HFF-Myc (cell line): ENCODE measurements around the gene TRERF1.

Experiments
- DNase-seq: peaks from one replicate; pipeline ENCODE4 v3.0.0-alpha.2; 2011; ENCODE audit warnings: low read depth; ENCODE audit errors: extremely low read depth
- H3K4me3 ChIP-seq: replicated peaks from 2 replicates; pipeline ENCODE4 v1.5.1; 2011; ENCODE audit warnings: low read depth, mild to moderate bottlenecking, control low read depth, low read length
- TF ChIP-seq, protein P1 (sequence below): IDR thresholded peaks from 2 replicates; pipeline ENCODE4 v1.5.1; 2012; ENCODE audit warnings: mild to moderate bottlenecking, low read depth, low read length, control low read depth; ENCODE audit errors: missing control alignments

TRERF1 gene

DNA sequence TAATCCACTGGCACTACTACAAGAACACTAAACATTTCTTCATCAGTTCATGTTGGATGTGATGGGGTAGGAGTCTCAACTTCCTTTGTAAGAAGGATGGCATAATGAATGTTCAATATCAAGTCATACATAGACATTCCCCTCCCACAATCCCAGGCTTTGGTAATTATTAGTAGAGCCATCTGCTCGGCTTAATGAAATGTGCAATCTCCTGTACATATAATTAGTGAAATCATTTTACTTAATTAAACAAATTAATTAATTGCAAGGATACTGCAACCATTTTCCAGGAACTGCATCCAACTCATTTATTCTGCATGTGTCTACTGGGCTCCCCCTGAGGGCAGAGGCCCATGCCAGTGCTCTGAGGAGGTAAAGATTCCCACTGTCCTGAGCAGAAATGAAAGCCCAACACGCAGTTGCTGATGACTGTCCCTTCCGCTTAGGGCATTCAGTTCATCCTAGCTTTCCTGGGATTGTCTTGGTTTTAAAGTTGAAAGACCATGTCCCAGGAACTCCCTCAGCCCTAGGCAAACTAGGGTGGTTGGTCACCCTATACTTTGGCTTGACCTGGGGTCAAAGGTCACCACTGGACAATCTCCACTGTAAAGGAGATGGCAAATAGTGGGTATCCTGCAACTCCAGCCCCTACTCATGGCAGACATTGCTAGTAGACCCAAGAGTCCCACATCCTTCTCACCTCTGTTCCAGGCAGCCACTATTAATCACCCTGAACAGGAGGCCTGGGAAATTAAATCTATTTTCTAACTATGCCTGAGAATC is 109.8 kb downstream of the TRERF1 start:
- no peak for DNase-seq
- no peak overlapping the region for H3K4me3 ChIP-seq
- TF ChIP-seq, protein P1, sequence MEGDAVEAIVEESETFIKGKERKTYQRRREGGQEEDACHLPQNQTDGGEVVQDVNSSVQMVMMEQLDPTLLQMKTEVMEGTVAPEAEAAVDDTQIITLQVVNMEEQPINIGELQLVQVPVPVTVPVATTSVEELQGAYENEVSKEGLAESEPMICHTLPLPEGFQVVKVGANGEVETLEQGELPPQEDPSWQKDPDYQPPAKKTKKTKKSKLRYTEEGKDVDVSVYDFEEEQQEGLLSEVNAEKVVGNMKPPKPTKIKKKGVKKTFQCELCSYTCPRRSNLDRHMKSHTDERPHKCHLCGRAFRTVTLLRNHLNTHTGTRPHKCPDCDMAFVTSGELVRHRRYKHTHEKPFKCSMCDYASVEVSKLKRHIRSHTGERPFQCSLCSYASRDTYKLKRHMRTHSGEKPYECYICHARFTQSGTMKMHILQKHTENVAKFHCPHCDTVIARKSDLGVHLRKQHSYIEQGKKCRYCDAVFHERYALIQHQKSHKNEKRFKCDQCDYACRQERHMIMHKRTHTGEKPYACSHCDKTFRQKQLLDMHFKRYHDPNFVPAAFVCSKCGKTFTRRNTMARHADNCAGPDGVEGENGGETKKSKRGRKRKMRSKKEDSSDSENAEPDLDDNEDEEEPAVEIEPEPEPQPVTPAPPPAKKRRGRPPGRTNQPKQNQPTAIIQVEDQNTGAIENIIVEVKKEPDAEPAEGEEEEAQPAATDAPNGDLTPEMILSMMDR: no peak

DNA sequence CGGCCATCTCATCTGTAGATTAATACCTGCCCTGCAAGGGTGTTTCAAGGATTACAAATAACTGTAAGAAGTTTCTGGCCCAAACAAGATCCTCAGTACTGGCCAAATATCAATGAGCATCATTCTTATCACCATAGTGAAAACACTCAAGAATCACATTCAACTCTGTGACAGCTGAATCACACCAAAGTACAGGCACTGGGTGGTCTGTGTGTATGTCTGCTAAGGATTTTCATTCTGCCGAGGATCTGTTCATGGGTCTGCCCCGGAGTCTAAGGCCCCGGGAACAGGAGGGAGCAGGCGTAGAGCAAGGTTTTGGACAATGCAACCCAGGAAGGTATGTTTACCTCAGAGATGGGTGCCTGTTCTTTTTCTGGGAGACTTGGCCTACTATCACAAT is 110.5 kb downstream of the TRERF1 start:
- TF ChIP-seq, protein P1: no peak
- H3K4me3 ChIP-seq: no peak overlapping the region
- no peak for DNase-seq

DNA sequence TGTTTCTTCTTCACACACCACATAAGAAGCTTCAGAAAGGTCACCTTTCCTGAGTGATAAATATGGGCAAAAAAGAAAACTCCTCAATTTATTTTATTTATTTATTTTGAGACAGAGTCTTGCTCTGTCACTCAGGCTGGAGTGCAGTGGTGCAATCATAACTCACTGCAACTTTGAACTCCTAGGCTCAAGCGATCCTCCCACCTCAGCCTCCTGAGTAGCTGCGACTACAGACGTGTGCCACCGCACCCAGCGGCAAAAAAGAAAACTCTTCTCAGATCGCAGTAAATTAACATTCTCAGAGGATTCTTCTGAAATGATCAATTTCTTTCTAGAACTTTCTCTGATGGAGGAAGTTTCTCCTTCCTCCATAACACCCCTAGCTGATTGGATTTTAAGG is 111.2 kb downstream of the TRERF1 start:
- no peak for DNase-seq
- no peak overlapping the region for H3K4me3 ChIP-seq
- TF ChIP-seq, protein P1: no peak

DNA sequence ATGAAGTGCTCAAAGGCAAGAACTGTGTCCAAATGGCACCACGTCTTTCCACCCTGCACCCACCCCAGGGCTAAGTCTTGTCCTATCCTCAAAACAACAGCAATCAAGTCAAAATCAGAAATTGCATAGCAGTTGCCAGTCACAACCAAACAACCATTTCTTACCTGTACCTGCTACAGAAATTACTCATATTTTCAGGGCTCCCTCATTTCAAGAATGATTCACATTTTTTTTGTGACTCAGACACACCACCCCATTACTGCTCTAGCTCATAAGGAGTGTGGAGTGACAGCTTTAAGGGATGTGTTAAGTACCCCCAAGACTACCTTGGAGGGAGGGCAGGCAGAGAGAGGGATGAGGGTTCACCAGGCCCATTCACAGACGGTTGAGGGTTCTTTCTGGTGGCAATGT is 111.7 kb downstream of the TRERF1 start:
- TF ChIP-seq, protein P1: no peak
- no peak for DNase-seq

DNA sequence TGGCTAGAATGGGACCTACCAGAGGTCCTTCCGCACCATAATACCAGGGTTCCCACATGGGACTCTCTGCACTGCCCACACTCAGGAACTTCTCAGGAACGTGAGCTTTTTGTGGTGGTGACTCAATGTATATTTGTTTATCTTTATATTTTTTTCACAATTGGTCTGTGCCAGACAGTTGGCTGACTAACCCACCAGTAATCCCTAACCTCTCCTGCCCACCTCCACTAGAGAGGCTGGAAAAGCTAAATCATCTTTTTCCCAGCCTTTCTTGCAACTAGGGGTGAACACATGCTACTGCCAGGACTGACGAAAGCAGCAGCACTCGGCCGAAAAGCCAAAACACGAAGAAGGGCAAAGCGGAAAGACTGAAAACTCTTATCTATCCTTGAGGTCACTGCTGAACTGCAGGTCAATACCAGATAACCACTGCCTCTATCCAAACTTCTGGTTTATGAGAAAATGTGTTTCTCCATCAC is 112.9 kb downstream of the TRERF1 start:
- peak; percentile 96 for DNase-seq
- TF ChIP-seq, protein P1: no peak
- 0 out of 2 replicates have a peak overlapping the region, but pooled peaks have one; percentile 2 for H3K4me3 ChIP-seq

More for the DNA sequence above, 111.7 kb downstream of the TRERF1 start:
- no peak overlapping the region for H3K4me3 ChIP-seq

DNA sequence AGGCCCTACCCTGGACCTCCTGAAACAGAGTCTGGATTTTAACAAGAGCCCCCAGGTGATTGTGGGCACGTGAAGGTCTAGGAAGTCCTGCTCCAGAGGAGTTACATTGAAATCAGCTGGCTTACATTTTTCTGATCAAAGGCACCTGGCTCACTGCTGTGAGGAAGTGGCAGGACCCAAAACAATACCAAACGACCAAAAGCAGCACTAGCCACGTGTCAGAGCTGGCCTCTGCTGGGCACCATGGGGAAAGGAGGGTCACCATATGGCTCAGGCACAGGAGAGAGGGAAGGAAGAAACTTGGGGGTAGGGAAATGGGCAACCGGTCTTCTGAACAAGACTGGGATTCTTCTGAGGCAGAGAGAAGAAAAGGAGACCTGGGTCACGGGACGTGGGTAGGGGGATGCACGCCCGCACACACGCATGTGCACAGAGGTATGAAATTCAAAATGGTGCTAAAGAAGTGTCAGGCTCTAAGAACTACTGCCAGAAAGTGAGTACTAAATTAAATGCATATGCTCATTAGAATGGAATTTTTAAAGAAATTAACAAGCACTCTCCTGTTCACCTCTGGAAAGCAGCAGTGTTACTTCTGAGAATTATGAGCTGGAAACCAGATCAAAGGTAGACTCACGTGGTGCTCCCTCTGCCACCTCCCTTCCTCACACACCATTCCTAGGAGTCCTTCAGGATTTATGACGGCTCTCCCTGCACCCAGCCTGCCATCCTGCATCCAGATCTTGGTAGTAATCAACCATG is 113.6 kb downstream of the TRERF1 start:
- TF ChIP-seq, protein P1: no peak
- H3K4me3 ChIP-seq: no peak overlapping the region
- DNase-seq: no peak
